ENCODE results near the gene KCTD3. TPM values are rescaled to one million over a fixed set of nuclear protein-coding genes. Genes with fewer than 3 reads are reported as not detected.

The KCTD3 gene
- total and polyA plus RNA-seq, 2 donors (not counting 1 experiment from before 2014, with no cell fraction given) = 2.3 to 3.0 TPM

DNA sequence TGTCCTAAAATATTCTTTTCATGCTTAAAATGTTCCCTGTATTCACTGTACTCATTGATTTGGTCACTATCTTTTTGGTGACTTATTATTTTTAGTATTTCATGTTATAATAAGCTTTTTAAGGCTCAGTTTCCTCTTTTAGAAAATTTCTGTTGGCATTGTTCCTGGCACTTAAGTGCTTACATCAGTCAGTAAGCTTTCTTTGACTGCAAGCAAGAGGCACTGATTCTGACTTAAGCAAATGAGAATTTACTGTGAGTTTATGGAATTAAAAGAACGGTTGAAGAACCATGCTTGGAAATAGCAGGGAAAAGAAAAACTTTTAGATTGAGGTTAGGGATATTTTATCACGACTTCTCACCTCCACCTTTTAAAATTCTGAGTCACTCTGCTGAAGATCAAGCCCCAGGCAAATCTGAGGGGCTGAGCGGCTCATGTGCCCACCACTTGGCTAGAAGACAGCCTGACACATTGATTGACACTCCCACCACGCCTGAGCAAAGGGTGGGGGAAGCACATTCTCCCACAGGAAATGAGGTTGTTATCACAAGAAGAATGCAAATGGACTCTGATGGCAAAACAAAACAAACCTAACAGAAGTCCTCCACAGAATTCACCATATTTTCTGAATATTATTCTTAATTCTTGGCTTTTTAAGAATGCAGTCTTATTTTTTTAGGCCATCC is 102.8 kb downstream of the KCTD3 start:
- Histone ChIP-seq H4K20me1 (ENCODE audit: control insufficient read depth, insufficient read depth, low read length, poor library complexity, severe bottlenecking) (no peaks in the 10 kb centered on the region), H3K9ac (ENCODE audit: low read length) (no peak overlapping the region), H3K36me3 (replicated peaks in 1 of 2; ENCODE audit: control extremely low read depth in 1 of 2, control insufficient read depth in 1 of 2, extremely low read depth in 1 of 2, insufficient read depth in 2 of 2, low read length in 1 of 2) (no peaks in the 10 kb centered on the region), H3K4me2 (replicated peaks; ENCODE audit: low read depth, low read length, poor library complexity, severe bottlenecking) (no peak overlapping the region), H3K4me1 (ENCODE audit: control insufficient read depth in 2 of 2, insufficient read depth in 2 of 2, low read length in 2 of 2) (no peaks in the 10 kb centered on the region), H3K27me3 (replicated peaks in 1 of 4; ENCODE audit: control extremely low read depth in 1 of 4, control insufficient read depth in 3 of 4, insufficient read depth in 4 of 4, low read length in 3 of 4) (no peaks in the 10 kb centered on the region), H3K27ac (ENCODE audit: low read length in 2 of 2) (no peak overlapping the region), H3K4me3 (ENCODE audit: control extremely low read depth in 1 of 5, extremely low read depth in 1 of 5, insufficient read depth in 1 of 5, low read depth in 2 of 5, low read length in 4 of 5) (no peak overlapping the region), H2AFZ (ENCODE audit: insufficient read depth, low read depth, low read length, poor library complexity, severe bottlenecking) (no peak overlapping the region), H3K9me3 (ENCODE audit: control extremely low read depth in 1 of 3, control insufficient read depth in 2 of 3, insufficient read depth in 1 of 3, low read length in 2 of 3) (no peaks in the 10 kb centered on the region), H3K79me2 (ENCODE audit: control insufficient read depth, insufficient read depth, low read length) (no peaks in the 10 kb centered on the region)
- H3K4me1 Mint-ChIP-seq = no peaks in the 10 kb centered on the region
- intact Hi-C loops (cut with micrococcal nuclease) = no loop called here
- H3K27me3 Mint-ChIP-seq = no peaks in the 10 kb centered on the region
- no peak overlapping the region for H3K4me3 Mint-ChIP-seq
- no CpG with 5 or more reads among the region's 4 CpGs for WGBS (ENCODE audit: insufficient coverage)
- TF ChIP-seq, protein P1, sequence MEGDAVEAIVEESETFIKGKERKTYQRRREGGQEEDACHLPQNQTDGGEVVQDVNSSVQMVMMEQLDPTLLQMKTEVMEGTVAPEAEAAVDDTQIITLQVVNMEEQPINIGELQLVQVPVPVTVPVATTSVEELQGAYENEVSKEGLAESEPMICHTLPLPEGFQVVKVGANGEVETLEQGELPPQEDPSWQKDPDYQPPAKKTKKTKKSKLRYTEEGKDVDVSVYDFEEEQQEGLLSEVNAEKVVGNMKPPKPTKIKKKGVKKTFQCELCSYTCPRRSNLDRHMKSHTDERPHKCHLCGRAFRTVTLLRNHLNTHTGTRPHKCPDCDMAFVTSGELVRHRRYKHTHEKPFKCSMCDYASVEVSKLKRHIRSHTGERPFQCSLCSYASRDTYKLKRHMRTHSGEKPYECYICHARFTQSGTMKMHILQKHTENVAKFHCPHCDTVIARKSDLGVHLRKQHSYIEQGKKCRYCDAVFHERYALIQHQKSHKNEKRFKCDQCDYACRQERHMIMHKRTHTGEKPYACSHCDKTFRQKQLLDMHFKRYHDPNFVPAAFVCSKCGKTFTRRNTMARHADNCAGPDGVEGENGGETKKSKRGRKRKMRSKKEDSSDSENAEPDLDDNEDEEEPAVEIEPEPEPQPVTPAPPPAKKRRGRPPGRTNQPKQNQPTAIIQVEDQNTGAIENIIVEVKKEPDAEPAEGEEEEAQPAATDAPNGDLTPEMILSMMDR (IDR thresholded peaks at IDR 0.05) = no peak
- no peak for TF ChIP-seq EZH2 (IDR thresholded peaks at IDR 0.05; ENCODE audit: borderline replicate concordance, insufficient read depth, low read depth, low read length, poor library complexity, severe bottlenecking)
- ChIA-PET POLR2A (no interaction called here), CTCF (no interaction called here)
- H3K9me3 Mint-ChIP-seq (ENCODE audit: insufficient read depth) = no peaks in the 10 kb centered on the region
- DNase-seq (no peak), ATAC-seq (ENCODE audit: low read depth) (no peak)
- H3K27ac Mint-ChIP-seq = no peak overlapping the region

Small RNA genes within 50 kb of the gene (small RNA-seq; reads per million reads assigned to genes)
- gene RF00108 (ENCODE audit: insufficient read length, low read depth, low replicate concordance) = 1.3 reads per million
